ENCODE data around the gene CCDC174. TPM values are rescaled to one million over a fixed set of nuclear protein-coding genes. Genes with fewer than 3 reads are reported as not detected.

Gene CCDC174
- total RNA-seq, 1 donor from 2014 or later = 25.8 TPM

GRCh38 chr3:14625443-14625842, 26.1 kb upstream of the CCDC174 start:
- Mint-ChIP-seq H3K27me3 (no peaks in the 10 kb centered on the region), H3K27ac (no peak overlapping the region), H3K9me3 (ENCODE audit: low read depth) (no peaks in the 10 kb centered on the region), H3K4me1 (ENCODE audit: low read depth) (peaks cover 31% of the 10 kb centered on the region), H3K4me3 (ENCODE audit: low read depth) (no peak overlapping the region), H3K36me3 (ENCODE audit: insufficient read depth) (no peaks in the 10 kb centered on the region)
- TF ChIP-seq, protein P1, sequence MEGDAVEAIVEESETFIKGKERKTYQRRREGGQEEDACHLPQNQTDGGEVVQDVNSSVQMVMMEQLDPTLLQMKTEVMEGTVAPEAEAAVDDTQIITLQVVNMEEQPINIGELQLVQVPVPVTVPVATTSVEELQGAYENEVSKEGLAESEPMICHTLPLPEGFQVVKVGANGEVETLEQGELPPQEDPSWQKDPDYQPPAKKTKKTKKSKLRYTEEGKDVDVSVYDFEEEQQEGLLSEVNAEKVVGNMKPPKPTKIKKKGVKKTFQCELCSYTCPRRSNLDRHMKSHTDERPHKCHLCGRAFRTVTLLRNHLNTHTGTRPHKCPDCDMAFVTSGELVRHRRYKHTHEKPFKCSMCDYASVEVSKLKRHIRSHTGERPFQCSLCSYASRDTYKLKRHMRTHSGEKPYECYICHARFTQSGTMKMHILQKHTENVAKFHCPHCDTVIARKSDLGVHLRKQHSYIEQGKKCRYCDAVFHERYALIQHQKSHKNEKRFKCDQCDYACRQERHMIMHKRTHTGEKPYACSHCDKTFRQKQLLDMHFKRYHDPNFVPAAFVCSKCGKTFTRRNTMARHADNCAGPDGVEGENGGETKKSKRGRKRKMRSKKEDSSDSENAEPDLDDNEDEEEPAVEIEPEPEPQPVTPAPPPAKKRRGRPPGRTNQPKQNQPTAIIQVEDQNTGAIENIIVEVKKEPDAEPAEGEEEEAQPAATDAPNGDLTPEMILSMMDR (IDR thresholded peaks at IDR 0.05; ENCODE audit: unreplicated experiment) = no peak
- DNase-seq (ENCODE audit: low spot score, unreplicated experiment) = no peak

GRCh38 chr3:14627815-14628214, 23.7 kb upstream of the CCDC174 start:
- Mint-ChIP-seq H3K27me3 (no peaks in the 10 kb centered on the region), H3K4me1 (ENCODE audit: low read depth) (peaks cover 22% of the 10 kb centered on the region), H3K27ac (no peak overlapping the region), H3K9me3 (ENCODE audit: low read depth) (no peaks in the 10 kb centered on the region), H3K36me3 (ENCODE audit: insufficient read depth) (no peaks in the 10 kb centered on the region), H3K4me3 (ENCODE audit: low read depth) (no peak overlapping the region)
- no peak for DNase-seq (ENCODE audit: low spot score, unreplicated experiment)
- TF ChIP-seq, protein P1 (IDR thresholded peaks at IDR 0.05; ENCODE audit: unreplicated experiment) = no peak

GRCh38 chr3:14628406-14628805, 23.2 kb upstream of the CCDC174 start:
- Mint-ChIP-seq H3K36me3 (ENCODE audit: insufficient read depth) (no peaks in the 10 kb centered on the region), H3K4me3 (ENCODE audit: low read depth) (no peak overlapping the region), H3K9me3 (ENCODE audit: low read depth) (no peaks in the 10 kb centered on the region), H3K27me3 (no peaks in the 10 kb centered on the region), H3K27ac (no peak overlapping the region), H3K4me1 (ENCODE audit: low read depth) (peaks cover 19% of the 10 kb centered on the region)
- TF ChIP-seq, protein P1 (IDR thresholded peaks at IDR 0.05; ENCODE audit: unreplicated experiment) = no peak
- no peak for DNase-seq (ENCODE audit: low spot score, unreplicated experiment)

DNA sequence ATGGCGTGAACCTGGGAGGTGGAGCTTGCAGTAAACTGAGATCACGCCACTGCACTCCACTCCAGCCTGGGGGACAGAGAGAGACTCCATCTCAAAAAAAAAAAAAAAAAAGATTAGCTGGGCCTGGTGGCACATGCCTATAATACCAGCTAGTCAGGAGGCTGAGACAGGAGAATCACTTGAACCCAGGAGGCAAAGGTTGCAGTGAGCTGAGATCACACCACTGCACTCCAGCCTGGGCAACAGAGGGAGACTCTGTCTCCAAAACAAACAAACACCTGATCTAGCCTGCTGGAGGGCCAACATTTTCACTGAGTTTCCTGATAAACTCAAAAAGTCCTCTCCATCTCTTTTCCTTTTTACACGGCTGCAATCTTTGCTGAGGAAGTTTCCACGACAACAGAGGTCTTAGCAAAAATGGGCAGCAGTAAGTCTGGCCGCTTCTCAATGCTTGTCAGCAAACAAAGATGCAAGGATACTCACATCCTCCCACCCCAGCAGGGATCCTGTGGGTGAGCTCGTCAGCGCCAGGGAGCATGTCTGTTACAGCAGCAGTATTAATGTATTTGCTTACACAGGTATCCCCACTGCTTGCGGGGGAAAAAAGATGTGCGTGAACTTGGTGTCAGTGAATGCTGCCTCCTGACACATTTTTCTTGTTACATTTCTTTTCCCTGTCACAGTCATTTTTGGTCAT, 21.0 kb upstream of the CCDC174 start:
- Mint-ChIP-seq H3K36me3 (ENCODE audit: insufficient read depth) (no peaks in the 10 kb centered on the region), H3K4me3 (ENCODE audit: low read depth) (no peak overlapping the region), H3K9me3 (ENCODE audit: low read depth) (no peaks in the 10 kb centered on the region), H3K27ac (no peak overlapping the region), H3K4me1 (ENCODE audit: low read depth) (peaks cover 20% of the 10 kb centered on the region), H3K27me3 (peaks cover 2% of the 10 kb centered on the region)
- TF ChIP-seq, protein P1 (IDR thresholded peaks at IDR 0.05; ENCODE audit: unreplicated experiment) = no peak
- no peak for DNase-seq (ENCODE audit: low spot score, unreplicated experiment)

GRCh38 chr3:14631101-14631497, 20.5 kb upstream of the CCDC174 start:
- H3K36me3 Mint-ChIP-seq (ENCODE audit: insufficient read depth) = no peaks in the 10 kb centered on the region
- H3K27me3 Mint-ChIP-seq = peaks cover 3% of the 10 kb centered on the region
- DNase-seq (ENCODE audit: low spot score, unreplicated experiment) = no peak
- H3K4me3 Mint-ChIP-seq (ENCODE audit: low read depth) = no peak overlapping the region
- TF ChIP-seq, protein P1 (IDR thresholded peaks at IDR 0.05; ENCODE audit: unreplicated experiment) = no peak
- H3K9me3 Mint-ChIP-seq (ENCODE audit: low read depth) = no peaks in the 10 kb centered on the region
- no peak overlapping the region for H3K27ac Mint-ChIP-seq
- H3K4me1 Mint-ChIP-seq (ENCODE audit: low read depth) = peaks cover 20% of the 10 kb centered on the region
